CD14-positive monocyte (primary cell): ENCODE results near the gene DESI2. TPM values are rescaled to one million over a fixed set of nuclear protein-coding genes. Genes with fewer than 3 reads are reported as not detected.

ENCODE experiments used
- DNase-seq, 3 donors: peaks; one replicate each; pipeline ENCODE4 v3.0.0-alpha.2; 2011 to 2022
- H2AFZ ChIP-seq: 2 replicates; pipeline ENCODE4 v1.6.0; 2012; ENCODE audit warnings: mild to moderate bottlenecking, low read depth, low read length, inconsistent platforms; ENCODE audit not compliant: insufficient read depth, poor library complexity, severe bottlenecking
- H3K27ac ChIP-seq, 2 donors: 1 replicate in 1 of 2; 2 replicates in 1 of 2; pipeline ENCODE4 v1.5.1; 2012 to 2013; ENCODE audit warnings: low read length in 2 of 2, control low read depth in 1 of 2, inconsistent platforms in 1 of 2, low read depth in 1 of 2, mild to moderate bottlenecking in 1 of 2
- H3K27me3 ChIP-seq, 2 donors: one replicate each; pipeline versions ENCODE4 v1.6.0 to v1.6.1; 2011 to 2013; ENCODE audit warnings: low read length in 2 of 2; ENCODE audit not compliant: control insufficient read depth in 2 of 2, insufficient read depth in 2 of 2
- H3K36me3 ChIP-seq, 2 donors: replicated peaks in 1 of 2; 1 replicate in 1 of 2; 2 replicates in 1 of 2; pipeline versions ENCODE4 v1.5.1 to v1.6.1; 2012 to 2013; ENCODE audit warnings: low read length in 2 of 2, control low read depth in 1 of 2, inconsistent platforms in 1 of 2, mild to moderate bottlenecking in 1 of 2; ENCODE audit not compliant: insufficient read depth in 2 of 2, control insufficient read depth in 1 of 2
- H3K4me1 ChIP-seq, 2 donors: 1 replicate in 1 of 2; 2 replicates in 1 of 2; pipeline versions ENCODE4 v1.5.1 to v1.6.1; 2012 to 2013; ENCODE audit warnings: low read length in 2 of 2, control low read depth in 1 of 2, inconsistent platforms in 1 of 2, mild to moderate bottlenecking in 1 of 2, moderate library complexity in 1 of 2; ENCODE audit not compliant: insufficient read depth in 2 of 2, control insufficient read depth in 1 of 2
- H3K4me2 ChIP-seq: replicated peaks from 2 replicates; pipeline ENCODE3; 2012; ENCODE audit warnings: low read length, moderate library complexity, mild to moderate bottlenecking; ENCODE audit not compliant: poor library complexity, severe bottlenecking; ENCODE audit errors: extremely low read depth
- H3K4me3 ChIP-seq, 3 experiments: fragments of 200-600 bp in 1 of 3; sonication (generic) in 1 of 3; replicated peaks in 1 of 3; 1 replicate in 2 of 3; 2 replicates in 1 of 3; pipeline ENCODE4 v1.5.1; 2011 to 2013; ENCODE audit warnings: low read length in 3 of 3, mild to moderate bottlenecking in 3 of 3, control low read depth in 2 of 3, low read depth in 2 of 3, inconsistent platforms in 1 of 3, moderate library complexity in 1 of 3
- H3K79me2 ChIP-seq: 2 replicates; pipeline ENCODE4 v1.6.0; 2012; ENCODE audit warnings: mild to moderate bottlenecking, control low read depth, inconsistent platforms, low read length, moderate library complexity; ENCODE audit not compliant: insufficient read depth
- H3K9ac ChIP-seq: 2 replicates; pipeline ENCODE4 v1.6.0; 2017; ENCODE audit warnings: low read length, mild to moderate bottlenecking; ENCODE audit not compliant: insufficient read depth, poor library complexity, severe bottlenecking
- H3K9me3 ChIP-seq, 2 donors: replicated peaks in 1 of 2; 1 replicate in 1 of 2; 2 replicates in 1 of 2; pipeline versions ENCODE4 v1.5.1 to v1.6.1; 2012 to 2013; ENCODE audit warnings: low read length in 2 of 2, control low read depth in 1 of 2; ENCODE audit not compliant: control insufficient read depth in 1 of 2, insufficient read depth in 1 of 2
- H4K20me1 ChIP-seq: 2 replicates; pipeline ENCODE4 v1.6.0; 2012; ENCODE audit warnings: mild to moderate bottlenecking, low read length, control low read depth, moderate library complexity; ENCODE audit not compliant: insufficient read depth
- H3K27ac Mint-ChIP-seq, 7 donors: one replicate each; pipeline ENCODE4 v1.8.0; 2020; ENCODE audit warnings: mild to moderate bottlenecking in 7 of 7, mixed read lengths in 7 of 7, moderate library complexity in 6 of 7, inconsistent platforms in 2 of 7
- H3K27me3 Mint-ChIP-seq, 3 donors: one replicate each; pipeline ENCODE4 v1.8.0; 2021 to 2022; ENCODE audit warnings: low read depth in 3 of 3, mild to moderate bottlenecking in 3 of 3, mixed read lengths in 3 of 3, moderate library complexity in 3 of 3, inconsistent platforms in 1 of 3
- H3K36me3 Mint-ChIP-seq, 2 donors: one replicate each; pipeline ENCODE4 v1.8.0; 2020; ENCODE audit warnings: mixed read lengths in 2 of 2, inconsistent platforms in 1 of 2, mild to moderate bottlenecking in 1 of 2
- H3K4me1 Mint-ChIP-seq: one replicate; pipeline ENCODE4 v1.8.0; 2020; ENCODE audit warnings: mild to moderate bottlenecking, mixed read lengths
- H3K4me3 Mint-ChIP-seq, 2 donors: one replicate each; pipeline ENCODE4 v1.8.0; 2020; ENCODE audit warnings: mild to moderate bottlenecking in 2 of 2, mixed read lengths in 2 of 2, moderate library complexity in 1 of 2
- H3K9me3 Mint-ChIP-seq, 7 donors: one replicate each; pipeline ENCODE4 v1.8.0; 2020 to 2022; ENCODE audit warnings: mixed read lengths in 7 of 7, mild to moderate bottlenecking in 6 of 7, moderate library complexity in 6 of 7, inconsistent platforms in 2 of 7
- CTCF ChIP-seq: fragments of 200-600 bp; IDR thresholded peaks from one replicate; pipeline ENCODE4 v1.8.0; 2022; ENCODE audit warnings: antibody characterized with exemption, mild to moderate bottlenecking
- WGBS: methylation state at CpG from one replicate; pipeline ENCODE4 v1.1.5; 2013; ENCODE audit warnings: missing lambda C conversion rate; ENCODE audit not compliant: insufficient coverage; 5-methylcytosine and 5-hydroxymethylcytosine counted together
- intact Hi-C, 2 donors: fragments of 100-400 bp; cut with micrococcal nuclease; formaldehyde crosslinking; loops; one replicate each; pipeline versions ENCODE4 v1.15.0 to v1.15.1; 2023
- polyA plus RNA-seq, 3 donors: library from polyadenylated mRNA; depleted of rRNA in 1 of 3; unstranded in 2 of 3; stranded (reverse) in 1 of 3; fragments of 300-500 nt in 2 of 3; fragments of >200 nt in 1 of 3; fragmentation: Illumina TruSeq in 2 of 3; gene quantifications; 1 replicate in 2 of 3; 2 replicates in 1 of 3; pipeline ENCODE4 v1.2.3, GENCODE V29; 2012 to 2021

Gene DESI2
- polyA plus RNA-seq, 3 donors, result 10.5 to 12.0 (median 11.2) TPM

GRCh38 chr1:244614879-244615278 is 38.0 kb upstream of the DESI2 start:
- no peak overlapping the region for H3K4me3 Mint-ChIP-seq

GRCh38 chr1:244615301-244615700 is 37.6 kb upstream of the DESI2 start:
- H3K4me1 Mint-ChIP-seq, result no peaks in the 10 kb centered on the region
- H4K20me1 ChIP-seq, result no peaks in the 10 kb centered on the region
- intact Hi-C loops, result no loop called here
- no peak overlapping the region for H3K27ac ChIP-seq
- no peak overlapping the region for H3K27ac Mint-ChIP-seq
- H3K4me3 Mint-ChIP-seq, result no peak overlapping the region
- no peak overlapping the region for H3K4me3 ChIP-seq
- H3K27me3 ChIP-seq, result no peaks in the 10 kb centered on the region
- no peaks in the 10 kb centered on the region for H3K27me3 Mint-ChIP-seq
- WGBS, result 90% methylated on average over 6 of the region's 6 CpGs
- H3K4me1 ChIP-seq, result no peaks in the 10 kb centered on the region
- H3K36me3 ChIP-seq, result no peaks in the 10 kb centered on the region
- H2AFZ ChIP-seq, result no peak overlapping the region
- H3K9me3 Mint-ChIP-seq, result peaks cover 0 to 6% (median 0%) of the 10 kb centered on the region in 7 donors
- DNase-seq, result no peak
- H3K4me2 ChIP-seq, result no peak overlapping the region
- no peak for TF ChIP-seq CTCF
- no peaks in the 10 kb centered on the region for H3K9me3 ChIP-seq
- no peak overlapping the region for H3K9ac ChIP-seq
- H3K36me3 Mint-ChIP-seq, result no peaks in the 10 kb centered on the region
- no peaks in the 10 kb centered on the region for H3K79me2 ChIP-seq

More at GRCh38 chr1:244614879-244615278, 38.0 kb upstream of the DESI2 start:
- Mint-ChIP-seq H3K9me3 (peaks cover 0 to 6% (median 0%) of the 10 kb centered on the region in 7 donors), H3K27me3 (no peaks in the 10 kb centered on the region), H3K4me1 (no peaks in the 10 kb centered on the region), H3K36me3 (no peaks in the 10 kb centered on the region), H3K27ac (no peak overlapping the region)
- no peak overlapping the region for H2AFZ ChIP-seq
- H3K9me3 ChIP-seq, result no peaks in the 10 kb centered on the region
- no peaks in the 10 kb centered on the region for H3K36me3 ChIP-seq
- WGBS, result 100% methylated on average over 1 of the region's 3 CpGs
- no peak overlapping the region for H3K9ac ChIP-seq
- no peak for TF ChIP-seq CTCF
- H3K4me3 ChIP-seq, result no peak overlapping the region
- H4K20me1 ChIP-seq, result no peaks in the 10 kb centered on the region
- no peak overlapping the region for H3K27ac ChIP-seq
- DNase-seq, result no peak
- no peaks in the 10 kb centered on the region for H3K27me3 ChIP-seq
- intact Hi-C loops, result no loop called here
- H3K4me2 ChIP-seq, result no peak overlapping the region
- H3K4me1 ChIP-seq, result no peaks in the 10 kb centered on the region
- H3K79me2 ChIP-seq, result no peaks in the 10 kb centered on the region
